Neural progenitor cell (in vitro differentiated cells): ENCODE measurements around the gene TRAPPC10.

Experiments
- CTCF ChIP-seq: fragments of 200-600 bp; sonication (generic); IDR thresholded peaks from 2 replicates; pipeline ENCODE4 v1.5.1; 2017; ENCODE audit warnings: antibody characterized with exemption, mild to moderate bottlenecking
- EZH2 ChIP-seq: fragments of 200-600 bp; sonication (generic); IDR thresholded peaks from 2 replicates; pipeline ENCODE4 v1.6.1; 2017; ENCODE audit warnings: antibody characterized with exemption, mild to moderate bottlenecking, moderate library complexity

DNA sequence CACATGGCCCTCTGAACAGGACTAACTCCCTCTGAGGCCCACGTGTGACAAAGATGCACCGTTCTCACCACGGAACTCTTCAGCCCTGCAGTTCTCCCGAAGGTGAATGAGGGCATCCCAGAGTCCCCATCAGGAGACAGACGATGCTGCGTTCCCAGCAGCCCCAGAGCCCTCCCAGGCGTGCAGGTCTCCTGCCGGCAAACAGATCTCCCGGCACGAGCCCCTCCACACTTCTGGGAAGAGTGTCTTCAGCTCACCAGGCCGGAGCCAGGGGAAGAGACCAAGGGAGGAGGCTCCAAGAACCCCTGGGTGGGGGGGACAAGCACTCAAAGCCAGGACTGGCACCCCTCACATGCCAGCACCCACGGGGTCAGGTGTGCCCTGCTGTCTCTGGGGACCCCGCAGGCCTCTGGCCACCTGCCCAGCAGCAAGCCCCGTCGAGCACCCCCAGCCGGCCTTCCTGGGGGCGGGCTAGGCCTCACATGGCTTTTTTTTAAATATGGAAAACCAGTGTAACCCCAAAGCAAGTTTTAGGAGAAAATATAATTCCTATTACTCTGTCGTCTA, 45.1 kb upstream of the TRAPPC10 start:
- TF ChIP-seq EZH2 (no peak), CTCF (no peak)
